ENCODE measurements around the gene KMT2C.

GRCh38 chr7:152341039-152341913 lies 94.5 kb downstream of the KMT2C start:
- TF ChIP-seq CTCF (IDR thresholded peaks at IDR 0.05; ENCODE audit: insufficient read depth, low read length, poor library complexity, severe bottlenecking) (no peak), EZH2phosphoT487 (conservative IDR thresholded peaks at IDR 0.05; ENCODE audit: low read length) (no peak)
